GM23338 (cell line): ENCODE results near the gene RMND5B. TPM values are rescaled to one million over a fixed set of nuclear protein-coding genes. Genes with fewer than 3 reads are reported as not detected.

Experiments used
- ATAC-seq: fragments of 200-7000 bp; cut with Tn5 transposase; 3 replicates; pipeline ENCODE4 v1.9.1; 2020
- DNase-seq: peaks from one replicate; pipeline ENCODE4 v3.0.0-alpha.2; 2015; ENCODE audit warnings: low spot score
- H2AFZ ChIP-seq: fragments of 200-600 bp; sonication (generic); 2 replicates; pipeline ENCODE4 v1.8.0; 2016; ENCODE audit warnings: antibody characterized with exemption, mild to moderate bottlenecking, moderate library complexity
- H3F3A ChIP-seq: fragments of 200-600 bp; sonication (generic); replicated peaks from 2 replicates; pipeline ENCODE4 v1.8.0; 2017; ENCODE audit warnings: antibody characterized with exemption, mixed run types, low read depth
- H3K27ac ChIP-seq: fragments of 200-600 bp; sonication (generic); 2 replicates; pipeline ENCODE4 v1.6.1; 2016; ENCODE audit warnings: low read depth
- H3K27me3 ChIP-seq: fragments of 200-600 bp; sonication (generic); 2 replicates; pipeline ENCODE4 v1.8.0; 2016; ENCODE audit warnings: mild to moderate bottlenecking, mixed run types, moderate library complexity; ENCODE audit not compliant: insufficient read depth
- H3K36me3 ChIP-seq: fragments of 200-600 bp; sonication (generic); 2 replicates; pipeline ENCODE4 v1.8.0; 2016; ENCODE audit warnings: mild to moderate bottlenecking; ENCODE audit not compliant: insufficient read depth
- H3K4me1 ChIP-seq: fragments of 200-600 bp; sonication (generic); 2 replicates; pipeline ENCODE4 v1.8.0; 2016; ENCODE audit warnings: mild to moderate bottlenecking, moderate library complexity; ENCODE audit not compliant: insufficient read depth
- H3K4me2 ChIP-seq: fragments of 200-600 bp; sonication (generic); 2 replicates; pipeline ENCODE4 v1.7.1; 2017; ENCODE audit warnings: mixed run types
- H3K4me3 ChIP-seq: fragments of 200-600 bp; sonication (generic); 2 replicates; pipeline ENCODE4 v1.6.1; 2016; ENCODE audit warnings: mixed run types
- H3K79me2 ChIP-seq: fragments of 200-600 bp; sonication (generic); replicated peaks from 2 replicates; pipeline ENCODE4 v1.8.0; 2017; ENCODE audit warnings: mild to moderate bottlenecking; ENCODE audit not compliant: insufficient read depth
- H3K9me2 ChIP-seq: fragments of 200-600 bp; sonication (generic); 2 replicates; pipeline ENCODE4 v1.8.0; 2017; ENCODE audit not compliant: insufficient read depth
- H4K20me1 ChIP-seq: fragments of 200-600 bp; sonication (generic); replicated peaks from 2 replicates; pipeline ENCODE4 v1.8.0; 2017; ENCODE audit warnings: mild to moderate bottlenecking; ENCODE audit not compliant: insufficient read depth
- H3K27ac Mint-ChIP-seq: 2 replicates; pipeline ENCODE4 v1.8.0; 2020; ENCODE audit warnings: inconsistent platforms, mild to moderate bottlenecking, moderate library complexity, mixed read lengths
- H3K27me3 Mint-ChIP-seq: 3 replicates; pipeline ENCODE4 v1.8.0; 2022; ENCODE audit warnings: low read depth, mild to moderate bottlenecking, moderate library complexity, mixed read lengths, inconsistent platforms; ENCODE audit not compliant: insufficient read depth, poor library complexity
- H3K36me3 Mint-ChIP-seq: 3 replicates; pipeline ENCODE4 v1.8.0; 2021; ENCODE audit warnings: low read depth, mild to moderate bottlenecking, inconsistent platforms, moderate library complexity, mixed read lengths
- H3K4me1 Mint-ChIP-seq: 3 replicates; pipeline ENCODE4 v1.8.0; 2020; ENCODE audit warnings: mild to moderate bottlenecking, inconsistent platforms, mixed read lengths
- H3K4me3 Mint-ChIP-seq: 3 replicates; pipeline ENCODE4 v1.8.0; 2021; ENCODE audit warnings: moderate library complexity, mild to moderate bottlenecking, inconsistent platforms, mixed read lengths
- H3K9me3 Mint-ChIP-seq: 3 replicates; pipeline ENCODE4 v1.8.0; 2020; ENCODE audit warnings: moderate library complexity, mild to moderate bottlenecking, inconsistent platforms, mixed read lengths
- CREB1 ChIP-seq: fragments of 250-450 bp; sonication (Bioruptor Pico); IDR thresholded peaks from 2 replicates; pipeline ENCODE4 v1.5.0; 2020; ENCODE audit warnings: low read depth, mild to moderate bottlenecking, moderate library complexity
- EZH2 ChIP-seq: fragments of 200-600 bp; sonication (generic); IDR thresholded peaks from one replicate; pipeline ENCODE4 v1.8.0; 2017; ENCODE audit warnings: antibody characterized with exemption, mild to moderate bottlenecking, low read depth; ENCODE audit not compliant: unreplicated experiment
- EZH2phosphoT487 ChIP-seq: fragments of 200-600 bp; sonication (generic); IDR thresholded peaks from one replicate; pipeline ENCODE4 v1.8.1; 2018; ENCODE audit warnings: antibody characterized with exemption; ENCODE audit not compliant: unreplicated experiment
- JUNB ChIP-seq: IDR thresholded peaks from one replicate; pipeline ENCODE4 v1.6.1; 2016; ENCODE audit warnings: antibody characterized with exemption; ENCODE audit not compliant: unreplicated experiment
- NANOG ChIP-seq: IDR thresholded peaks from 2 replicates; pipeline ENCODE4 v1.6.1; 2016; ENCODE audit warnings: antibody characterized with exemption, borderline replicate concordance
- POLR2AphosphoS5 ChIP-seq: IDR thresholded peaks from 2 replicates; pipeline ENCODE4 v1.6.1; 2016; ENCODE audit warnings: antibody characterized with exemption, low read depth
- STAT1 ChIP-seq: IDR thresholded peaks from one replicate; pipeline ENCODE4 v1.6.1; 2016; ENCODE audit warnings: antibody characterized with exemption; ENCODE audit not compliant: unreplicated experiment
- ZNF114 ChIP-seq: fragments of 250-450 bp; sonication (Bioruptor Pico); IDR thresholded peaks from 2 replicates; pipeline ENCODE4 v1.5.0; 2020; ENCODE audit warnings: mild to moderate bottlenecking, moderate library complexity
- ZNF331 ChIP-seq: fragments of 250-450 bp; sonication (Bioruptor Pico); IDR thresholded peaks from 2 replicates; pipeline ENCODE4 v1.5.0; 2020; ENCODE audit warnings: low read depth, mild to moderate bottlenecking, moderate library complexity
- polyA plus RNA-seq: library from polyadenylated mRNA; unstranded; fragments of >200 nt; fragmentation: Nextera tagmentation; extraction: Ambion mirVana; gene quantifications from 2 replicates; pipeline ENCODE4 v1.2.1, GENCODE V29; 2016
- total RNA-seq: library from RNA; depleted of rRNA; stranded (reverse); fragments of >200 nt; shearing (Covaris generic); gene quantifications from 2 replicates; pipeline ENCODE4 v1.2.3, GENCODE V29; 2014; rRNA removed
- TF ChIP-seq, protein P1 (sequence below), 2 experiments: fragments of 200-600 bp in 1 of 2; sonication (generic) in 1 of 2; conservative IDR thresholded peaks; 2 replicates each; pipeline versions ENCODE4 v1.5.1 to v1.6.1; 2016 to 2017; ENCODE audit warnings: antibody characterized with exemption in 2 of 2, low read depth in 2 of 2, mild to moderate bottlenecking in 2 of 2, moderate library complexity in 1 of 2
- TF ChIP-seq, protein P2 (sequence below): IDR thresholded peaks from one replicate; pipeline ENCODE4 v1.6.1; 2018; ENCODE audit warnings: antibody characterized with exemption; ENCODE audit not compliant: unreplicated experiment
- TF ChIP-seq, protein P3 (sequence below): IDR thresholded peaks from 2 replicates; pipeline ENCODE4 v1.6.1; 2016; ENCODE audit warnings: antibody characterized with exemption

Gene RMND5B
- total and polyA plus RNA-seq, 2 experiments from 2014 or later = 47.5 to 101 TPM

DNA sequence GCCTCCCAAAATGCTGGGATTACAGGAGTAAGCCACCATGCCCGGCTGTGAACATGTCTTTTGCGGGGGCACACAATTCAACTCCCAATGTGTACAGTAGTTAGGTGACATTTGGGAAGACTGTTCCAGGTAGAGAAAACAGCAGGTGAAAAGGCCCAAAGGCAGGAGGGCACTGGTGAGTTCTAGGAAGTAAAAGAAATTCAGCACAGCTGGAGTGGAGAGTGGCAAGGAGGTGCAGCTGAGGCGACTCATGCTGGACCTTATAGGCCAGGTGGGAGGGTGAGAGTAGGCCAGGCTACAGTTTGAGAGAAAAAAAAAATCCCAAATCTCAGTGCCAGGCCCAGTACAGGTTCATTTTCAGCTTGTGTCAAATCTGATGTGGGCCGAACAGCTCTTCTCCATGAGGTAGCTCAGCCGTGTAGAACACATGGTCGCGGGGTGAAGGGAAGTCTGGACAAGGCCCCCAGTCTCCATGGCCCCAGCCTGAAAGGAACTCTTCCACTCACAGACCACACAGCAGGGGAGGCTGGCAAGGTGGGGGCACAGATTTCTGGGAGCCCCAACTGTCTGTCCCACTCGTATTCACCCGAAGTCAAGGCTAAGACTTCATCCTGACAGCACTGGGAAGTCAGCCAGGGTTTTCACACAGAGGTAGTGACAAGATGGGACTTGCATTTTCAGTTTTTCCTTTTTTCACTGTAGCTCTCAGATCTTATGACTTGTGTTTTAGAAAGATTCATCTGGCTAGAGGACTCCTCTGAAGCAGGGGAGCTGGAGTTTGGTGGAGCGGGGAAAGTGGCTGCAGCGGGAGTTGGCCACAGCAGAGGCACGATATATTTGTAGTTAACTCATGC, 69.0 kb downstream of the RMND5B start:
- no peak overlapping the region; the same call in 2 of the 3 replicates for H3K4me3 Mint-ChIP-seq
- no peak for ATAC-seq

More for the DNA sequence above, 69.0 kb downstream of the RMND5B start:
- 0 out of 2 replicates have a peak, but pooled peaks cover 3% of the 10 kb centered on the region for H3F3A ChIP-seq
- Mint-ChIP-seq H3K36me3 (peaks cover 6% of the 10 kb centered on the region), H3K4me1 (peaks cover 18% of the 10 kb centered on the region), H3K9me3 (peaks cover 5% of the 10 kb centered on the region; the same call in 2 of the 3 replicates), H3K27ac (no peak overlapping the region), H3K27me3 (peaks cover 16% of the 10 kb centered on the region)
- peaks cover 12% of the 10 kb centered on the region for H3K79me2 ChIP-seq
- H3K4me3 ChIP-seq = no peak overlapping the region
- no peaks in the 10 kb centered on the region; the same call in 1 of the 2 replicates for H4K20me1 ChIP-seq
- no peak for TF ChIP-seq JUNB
- no peak for TF ChIP-seq NANOG
- TF ChIP-seq POLR2AphosphoS5 = no peak
- TF ChIP-seq STAT1 = no peak
- no peak for TF ChIP-seq ZNF331
- TF ChIP-seq ZNF114 (CRISPR knock-in tag) = no peak
- TF ChIP-seq EZH2 = no peak
- TF ChIP-seq, protein P1, sequence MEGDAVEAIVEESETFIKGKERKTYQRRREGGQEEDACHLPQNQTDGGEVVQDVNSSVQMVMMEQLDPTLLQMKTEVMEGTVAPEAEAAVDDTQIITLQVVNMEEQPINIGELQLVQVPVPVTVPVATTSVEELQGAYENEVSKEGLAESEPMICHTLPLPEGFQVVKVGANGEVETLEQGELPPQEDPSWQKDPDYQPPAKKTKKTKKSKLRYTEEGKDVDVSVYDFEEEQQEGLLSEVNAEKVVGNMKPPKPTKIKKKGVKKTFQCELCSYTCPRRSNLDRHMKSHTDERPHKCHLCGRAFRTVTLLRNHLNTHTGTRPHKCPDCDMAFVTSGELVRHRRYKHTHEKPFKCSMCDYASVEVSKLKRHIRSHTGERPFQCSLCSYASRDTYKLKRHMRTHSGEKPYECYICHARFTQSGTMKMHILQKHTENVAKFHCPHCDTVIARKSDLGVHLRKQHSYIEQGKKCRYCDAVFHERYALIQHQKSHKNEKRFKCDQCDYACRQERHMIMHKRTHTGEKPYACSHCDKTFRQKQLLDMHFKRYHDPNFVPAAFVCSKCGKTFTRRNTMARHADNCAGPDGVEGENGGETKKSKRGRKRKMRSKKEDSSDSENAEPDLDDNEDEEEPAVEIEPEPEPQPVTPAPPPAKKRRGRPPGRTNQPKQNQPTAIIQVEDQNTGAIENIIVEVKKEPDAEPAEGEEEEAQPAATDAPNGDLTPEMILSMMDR (conservative IDR thresholded peaks at IDR 0.05; ENCODE audit: low read depth in 2 of 2) = no peak
- TF ChIP-seq, protein P2, sequence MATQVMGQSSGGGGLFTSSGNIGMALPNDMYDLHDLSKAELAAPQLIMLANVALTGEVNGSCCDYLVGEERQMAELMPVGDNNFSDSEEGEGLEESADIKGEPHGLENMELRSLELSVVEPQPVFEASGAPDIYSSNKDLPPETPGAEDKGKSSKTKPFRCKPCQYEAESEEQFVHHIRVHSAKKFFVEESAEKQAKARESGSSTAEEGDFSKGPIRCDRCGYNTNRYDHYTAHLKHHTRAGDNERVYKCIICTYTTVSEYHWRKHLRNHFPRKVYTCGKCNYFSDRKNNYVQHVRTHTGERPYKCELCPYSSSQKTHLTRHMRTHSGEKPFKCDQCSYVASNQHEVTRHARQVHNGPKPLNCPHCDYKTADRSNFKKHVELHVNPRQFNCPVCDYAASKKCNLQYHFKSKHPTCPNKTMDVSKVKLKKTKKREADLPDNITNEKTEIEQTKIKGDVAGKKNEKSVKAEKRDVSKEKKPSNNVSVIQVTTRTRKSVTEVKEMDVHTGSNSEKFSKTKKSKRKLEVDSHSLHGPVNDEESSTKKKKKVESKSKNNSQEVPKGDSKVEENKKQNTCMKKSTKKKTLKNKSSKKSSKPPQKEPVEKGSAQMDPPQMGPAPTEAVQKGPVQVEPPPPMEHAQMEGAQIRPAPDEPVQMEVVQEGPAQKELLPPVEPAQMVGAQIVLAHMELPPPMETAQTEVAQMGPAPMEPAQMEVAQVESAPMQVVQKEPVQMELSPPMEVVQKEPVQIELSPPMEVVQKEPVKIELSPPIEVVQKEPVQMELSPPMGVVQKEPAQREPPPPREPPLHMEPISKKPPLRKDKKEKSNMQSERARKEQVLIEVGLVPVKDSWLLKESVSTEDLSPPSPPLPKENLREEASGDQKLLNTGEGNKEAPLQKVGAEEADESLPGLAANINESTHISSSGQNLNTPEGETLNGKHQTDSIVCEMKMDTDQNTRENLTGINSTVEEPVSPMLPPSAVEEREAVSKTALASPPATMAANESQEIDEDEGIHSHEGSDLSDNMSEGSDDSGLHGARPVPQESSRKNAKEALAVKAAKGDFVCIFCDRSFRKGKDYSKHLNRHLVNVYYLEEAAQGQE = no peak
- no peak for TF ChIP-seq EZH2phosphoT487
- TF ChIP-seq, protein P3, sequence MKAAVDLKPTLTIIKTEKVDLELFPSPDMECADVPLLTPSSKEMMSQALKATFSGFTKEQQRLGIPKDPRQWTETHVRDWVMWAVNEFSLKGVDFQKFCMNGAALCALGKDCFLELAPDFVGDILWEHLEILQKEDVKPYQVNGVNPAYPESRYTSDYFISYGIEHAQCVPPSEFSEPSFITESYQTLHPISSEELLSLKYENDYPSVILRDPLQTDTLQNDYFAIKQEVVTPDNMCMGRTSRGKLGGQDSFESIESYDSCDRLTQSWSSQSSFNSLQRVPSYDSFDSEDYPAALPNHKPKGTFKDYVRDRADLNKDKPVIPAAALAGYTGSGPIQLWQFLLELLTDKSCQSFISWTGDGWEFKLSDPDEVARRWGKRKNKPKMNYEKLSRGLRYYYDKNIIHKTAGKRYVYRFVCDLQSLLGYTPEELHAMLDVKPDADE = no peak
- no peak for TF ChIP-seq CREB1 (CRISPR knock-in tag)
- no peaks in the 10 kb centered on the region for H3K36me3 ChIP-seq
- no peaks in the 10 kb centered on the region for H3K9me2 ChIP-seq
- no peak for DNase-seq
- no peak overlapping the region for H3K4me2 ChIP-seq
- H2AFZ ChIP-seq = no peak overlapping the region
- no peak overlapping the region for H3K27ac ChIP-seq
- 0 out of 2 replicates have a peak, but pooled peaks cover 3% of the 10 kb centered on the region for H3K4me1 ChIP-seq
- H3K27me3 ChIP-seq = no peaks in the 10 kb centered on the region

Other genes with a start within 250 kb of the RMND5B start
- gene PROP1, start 134.8 kb upstream of the RMND5B start, total RNA-seq = not detected in 2 replicates
- not detected in 2 replicates for gene PROP1, start 134.8 kb upstream of the RMND5B start, polyA plus RNA-seq
- 52.7 and 58.2 TPM in 2 replicates for gene N4BP3, start 17.5 kb upstream of the RMND5B start, total RNA-seq
- gene N4BP3, start 17.5 kb upstream of the RMND5B start, polyA plus RNA-seq = 9.8 and 10.9 TPM in 2 replicates
- gene NHP2, start 22.9 kb downstream of the RMND5B start, total RNA-seq = 452 and 455 TPM in 2 replicates
- gene NHP2, start 22.9 kb downstream of the RMND5B start, polyA plus RNA-seq = 435 and 450 TPM in 2 replicates
- 0.07 and 0.08 TPM in 2 replicates for gene GMCL2, start 56.4 kb downstream of the RMND5B start, total RNA-seq
- gene GMCL2, start 56.4 kb downstream of the RMND5B start, polyA plus RNA-seq = not detected in 2 replicates
- 304 and 345 TPM in 2 replicates for gene HNRNPAB, start 73.5 kb downstream of the RMND5B start, total RNA-seq
- 579 and 599 TPM in 2 replicates for gene HNRNPAB, start 73.5 kb downstream of the RMND5B start, polyA plus RNA-seq
- 12.4 and 15.9 TPM in 2 replicates for gene PHYKPL, start 101.8 kb downstream of the RMND5B start, total RNA-seq
- gene PHYKPL, start 101.8 kb downstream of the RMND5B start, polyA plus RNA-seq = 17.8 and 20.8 TPM in 2 replicates